ENCODE data around the gene CFAP65. TPM values are rescaled to one million over a fixed set of nuclear protein-coding genes. Genes with fewer than 3 reads are reported as not detected.

Gene CFAP65
- total RNA-seq, 8 experiments from 2014 or later = 0.46 to 6.3 (median 0.66) TPM

DNA sequence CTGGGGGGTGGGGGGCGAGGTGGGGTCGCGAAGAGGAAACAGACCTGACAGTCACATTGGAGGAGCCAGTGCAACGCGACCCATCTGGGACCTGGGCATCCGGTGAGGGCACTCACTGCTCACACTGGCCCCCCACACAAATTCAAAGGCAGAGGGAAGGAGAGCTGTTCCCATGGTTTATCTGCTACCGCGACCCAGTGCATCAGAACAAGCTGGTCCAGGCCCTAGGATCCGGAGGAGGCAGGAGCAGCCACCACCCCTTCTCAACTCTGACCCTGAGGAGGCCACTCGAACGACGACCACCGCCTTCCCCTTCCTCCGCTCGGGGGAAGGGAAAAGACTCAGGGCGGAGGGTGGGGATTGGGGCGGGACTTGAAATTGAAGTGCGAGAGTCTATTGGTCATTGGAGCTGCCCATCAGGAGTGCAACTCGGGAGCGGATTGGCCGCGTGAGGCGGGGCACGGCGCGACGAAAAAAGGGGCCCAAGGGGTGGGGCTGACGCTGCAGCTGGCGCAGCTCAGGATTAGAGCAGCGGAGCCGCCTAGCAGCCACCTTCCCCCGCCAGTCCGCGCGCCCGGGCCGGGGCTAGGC is 82.1 kb downstream of the CFAP65 start, which contains the start of gene CDK5R2:
CDK5R2 (plus strand) TSS at position 526 of the 591 bp plus-strand sequence. CDS start 155 bp downstream, outside the sequence.
- Histone ChIP-seq H3K4me3 (peak within 1 kb of the TSS; percentile 56 to 77 (median 68)), H3K27ac (peak within 1 kb of the TSS; percentile 19 to 55), H3K4me1 (replicated peaks in 1 of 2) (peaks cover 15 to 18% of the 10 kb centered on the region in 2 donors)
- peak; percentile 65 to 97 (median 79) for ATAC-seq (replicated peaks in 6 of 8)
- in situ Hi-C loops (cut with MboI; ENCODE audit: low pct_unique_long_range_greater_than_20kb in 2 of 9, low sequenced_read_pairs in 9 of 9, unreplicated experiment in 9 of 9) = no loop called here
- WGBS, 10 experiments = 0 to 16% (median 0%) methylated on average over 1 to 7 of the region's 37 CpGs; no CpG with 5 or more reads in 6 of the 10 experiments

DNA sequence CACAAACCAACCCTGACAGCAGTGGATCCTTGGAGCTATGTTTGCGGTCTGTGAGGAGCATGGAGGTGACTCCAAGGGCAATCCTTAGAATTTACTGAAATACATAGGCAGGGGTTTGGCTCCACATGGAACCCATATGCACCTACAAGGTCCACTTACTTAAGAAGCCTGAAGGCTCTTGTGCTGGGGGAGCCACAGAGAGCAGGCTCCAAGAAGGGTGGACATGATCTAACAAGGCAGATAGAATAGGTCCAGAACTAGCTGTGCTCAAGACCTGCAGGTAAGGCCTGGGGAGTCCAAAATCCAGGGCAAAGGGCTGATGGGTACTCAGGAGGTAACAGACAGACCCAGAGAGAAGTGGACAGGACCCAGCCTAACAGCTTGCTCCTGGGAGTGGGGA is 83.0 kb downstream of the CFAP65 start:
- no peak overlapping the region for H3K4me3 ChIP-seq
- in situ Hi-C loops (cut with MboI; ENCODE audit: low pct_unique_long_range_greater_than_20kb in 2 of 9, low sequenced_read_pairs in 9 of 9, unreplicated experiment in 9 of 9) = no loop called here

DNA sequence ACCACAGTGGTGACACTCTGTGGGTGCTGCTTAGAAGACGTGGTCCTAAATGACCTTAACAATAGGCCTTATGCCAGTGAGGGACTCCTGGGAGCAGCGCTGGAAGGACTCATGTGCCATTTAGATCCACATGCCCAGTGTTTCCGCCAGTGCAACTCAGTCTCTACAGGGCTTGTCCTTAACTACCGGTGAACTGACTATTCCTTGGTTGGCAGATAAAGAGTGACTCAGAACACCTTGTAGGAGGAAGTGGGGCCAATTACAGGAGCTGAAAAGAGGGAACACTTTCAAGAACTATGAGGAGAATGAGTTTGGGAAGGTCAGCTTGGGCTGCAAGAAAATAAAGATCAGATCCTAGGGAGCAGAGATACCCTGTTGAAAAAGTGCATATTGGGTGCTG is 83.6 kb downstream of the CFAP65 start:
- no peak overlapping the region for H3K4me3 ChIP-seq
- in situ Hi-C loops (cut with MboI; ENCODE audit: low pct_unique_long_range_greater_than_20kb in 2 of 9, low sequenced_read_pairs in 9 of 9, unreplicated experiment in 9 of 9) = no loop called here
- H3K27ac ChIP-seq = no peak overlapping the region
- ATAC-seq (replicated peaks in 6 of 8) = no peak
- 19 to 100% (median 58%) methylated on average over 1 to 4 of the region's 4 CpGs; no CpG with 5 or more reads in 4 of the 10 experiments for WGBS, 10 experiments
- H3K4me1 ChIP-seq (replicated peaks in 1 of 2) = peaks cover 6 to 7% of the 10 kb centered on the region in 2 donors

More for the DNA sequence above, 83.0 kb downstream of the CFAP65 start:
- ATAC-seq (replicated peaks in 6 of 8) = no peak
- WGBS, 10 experiments = 67 to 100% methylated on average over 1 of the region's 1 CpG; no CpG with 5 or more reads in 8 of the 10 experiments
- Histone ChIP-seq H3K27ac (no peak overlapping the region), H3K4me1 (replicated peaks in 1 of 2) (peaks cover 6 to 9% of the 10 kb centered on the region in 2 donors)

DNA sequence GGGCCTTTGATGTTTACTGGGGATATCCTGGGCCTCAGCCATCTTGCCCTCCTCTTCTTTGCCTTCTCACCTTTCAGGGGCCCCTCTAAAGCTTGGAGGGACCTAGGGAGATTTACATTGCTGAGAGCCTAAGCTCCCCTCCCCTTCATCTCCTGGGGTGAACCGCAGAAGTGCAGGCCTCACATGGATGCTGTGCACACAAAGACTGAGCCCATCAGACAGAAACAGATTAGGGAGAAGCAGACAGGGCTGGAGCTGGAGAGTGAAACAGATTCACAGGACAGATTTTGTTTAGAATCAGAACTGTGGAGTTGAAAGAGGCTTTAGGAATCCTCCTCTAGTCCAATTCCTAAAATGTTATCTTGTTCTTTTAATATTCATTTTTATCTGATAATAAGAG is 85.3 kb downstream of the CFAP65 start:
- 0 to 57% (median 20%) methylated on average over 1 of the region's 1 CpG; no CpG with 5 or more reads in 5 of the 10 experiments for WGBS, 10 experiments
- Histone ChIP-seq H3K4me3 (no peak overlapping the region), H3K4me1 (replicated peaks in 1 of 2) (peaks cover 2 to 3% of the 10 kb centered on the region in 2 donors), H3K27ac (no peak overlapping the region)
- in situ Hi-C loops (cut with MboI; ENCODE audit: low pct_unique_long_range_greater_than_20kb in 2 of 9, low sequenced_read_pairs in 9 of 9, unreplicated experiment in 9 of 9) = no loop called here
- ATAC-seq (replicated peaks in 6 of 8) = no peak

DNA sequence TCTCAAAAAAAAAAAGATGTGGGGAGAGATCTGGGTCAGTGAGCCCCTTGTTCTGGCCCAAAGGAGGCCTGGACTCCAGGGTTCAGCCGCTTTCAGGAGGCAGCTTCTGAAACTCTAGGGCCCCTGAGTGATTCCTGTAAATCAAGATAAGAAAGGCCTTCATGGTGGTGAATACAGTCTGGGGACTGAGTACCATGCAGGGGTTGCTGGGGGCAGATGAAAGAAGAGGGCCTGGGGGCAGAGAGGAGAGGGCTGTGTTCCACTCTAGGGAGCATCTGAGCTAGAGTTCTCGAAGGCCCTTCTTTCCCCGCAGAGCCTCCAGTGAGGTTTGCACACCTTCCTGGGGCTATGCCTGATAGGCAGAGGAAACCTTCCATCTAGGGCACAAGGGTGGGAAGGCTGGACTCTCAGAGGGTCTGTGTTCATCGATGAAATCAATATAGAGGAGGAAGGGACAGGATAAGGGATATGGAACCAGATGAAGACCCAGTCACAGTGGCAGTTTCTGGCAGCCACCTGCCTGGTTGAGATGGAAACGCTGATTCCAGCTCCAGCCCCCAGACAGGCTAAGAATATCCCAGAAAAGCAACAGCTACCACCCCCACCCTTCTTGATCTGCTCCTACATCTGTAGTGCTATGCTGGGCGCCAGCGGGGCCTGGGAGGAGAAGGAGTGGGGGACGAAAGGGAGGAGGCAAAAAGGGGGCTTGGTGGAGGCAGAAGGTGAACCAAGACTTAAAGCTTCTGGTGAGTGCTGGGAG is 86.6 kb downstream of the CFAP65 start:
- 0 to 71% (median 25%) methylated on average over 1 to 6 of the region's 8 CpGs; no CpG with 5 or more reads in 4 of the 10 experiments for WGBS, 10 experiments
- Histone ChIP-seq H3K4me1 (replicated peaks in 1 of 2) (peaks cover 2 to 3% of the 10 kb centered on the region in 2 donors), H3K27ac (no peak overlapping the region), H3K4me3 (no peak overlapping the region)
- in situ Hi-C loops (cut with MboI; ENCODE audit: low pct_unique_long_range_greater_than_20kb in 2 of 9, low sequenced_read_pairs in 9 of 9, unreplicated experiment in 9 of 9) = no loop called here
- ATAC-seq (replicated peaks in 6 of 8) = no peak

DNA sequence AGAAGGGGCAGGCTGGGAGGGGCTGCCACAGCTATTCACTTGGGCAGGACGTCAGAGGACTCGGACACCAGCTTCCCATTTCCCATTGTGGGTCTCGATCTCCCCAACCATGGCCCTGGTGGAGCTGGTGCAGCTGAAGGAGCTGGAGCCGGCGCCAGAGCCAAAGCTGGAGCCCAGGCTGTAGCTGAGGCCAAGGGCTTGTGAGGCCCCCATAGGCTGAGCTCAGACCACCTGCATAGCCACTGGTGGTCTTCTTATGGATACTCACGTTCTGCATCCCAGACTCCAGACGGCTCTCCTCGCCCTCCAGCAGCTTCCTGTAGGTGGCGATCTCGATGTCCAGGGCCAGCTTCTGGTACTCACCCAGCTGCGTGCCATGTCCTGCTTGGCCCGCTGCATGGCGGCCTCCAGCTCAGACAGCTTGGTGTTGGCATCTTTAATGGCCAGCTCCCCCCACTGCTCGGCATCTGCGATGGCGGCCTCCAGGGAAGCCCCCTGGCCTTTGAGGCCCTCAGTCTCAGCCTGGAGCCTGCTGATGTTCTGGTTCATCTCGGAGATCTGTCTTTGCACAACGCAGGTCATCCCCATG is 87.9 kb downstream of the CFAP65 start:
- Histone ChIP-seq H3K4me3 (no peak overlapping the region), H3K27ac (no peak overlapping the region), H3K4me1 (replicated peaks in 1 of 2) (no peaks in the 10 kb centered on the region)
- WGBS, 10 experiments = 20 to 83% (median 59%) methylated on average over 2 to 8 of the region's 18 CpGs; no CpG with 5 or more reads in 3 of the 10 experiments
- peak in 1 of 8 experiments; percentile 18 for ATAC-seq (replicated peaks in 6 of 8)
- in situ Hi-C loops (cut with MboI; ENCODE audit: low pct_unique_long_range_greater_than_20kb in 2 of 9, low sequenced_read_pairs in 9 of 9, unreplicated experiment in 9 of 9) = no loop called here

Other genes with a start within 250 kb of the CFAP65 start
- gene PRKAG3, start 209.7 kb downstream of the CFAP65 start, total RNA-seq = 1 to 10 TPM in 2 of 8 experiments, under 1 TPM in 3, not detected in 3; 0.07 to 5.1 (median 0.56) TPM
- under 1 TPM in 3 of 8 experiments, not detected in 5; 0.14 to 0.93 (median 0.24) TPM for gene WNT6, start 181.7 kb downstream of the CFAP65 start, total RNA-seq
- under 1 TPM in 3 of 8 experiments, not detected in 5; 0.11 to 0.81 (median 0.14) TPM for gene WNT10A, start 160.7 kb downstream of the CFAP65 start, total RNA-seq
- gene CDK5R2, start 81.8 kb downstream of the CFAP65 start, total RNA-seq = 1 to 10 TPM in 5 of 8 experiments, under 1 TPM in 3; 0.13 to 4.6 (median 1.5) TPM
- gene FEV, start 56.3 kb downstream of the CFAP65 start, total RNA-seq = 1 to 10 TPM in 1 of 8 experiments, under 1 TPM in 3, not detected in 4; 0.08 to 4.6 (median 0.65) TPM
- gene CRYBA2, start 48.1 kb downstream of the CFAP65 start, total RNA-seq = 10 to 100 TPM in 1 of 8 experiments, under 1 TPM in 2, not detected in 5; 0.81 to 11.2 (median 0.87) TPM
- gene IHH, start 19.4 kb upstream of the CFAP65 start, total RNA-seq = under 1 TPM in 5 of 8 experiments, not detected in 3; 0.08 to 0.57 (median 0.46) TPM
- 10 to 100 TPM in 6 of 8 experiments, 1 to 10 TPM in 2; 7.3 to 55.7 (median 15.5) TPM for gene NHEJ1, start 119.3 kb upstream of the CFAP65 start, total RNA-seq
- 1 to 10 TPM in 3 of 8 experiments, under 1 TPM in 5; 0.13 to 3.4 (median 0.54) TPM for gene SLC23A3, start 128.5 kb upstream of the CFAP65 start, total RNA-seq
- gene CNPPD1, start 135.4 kb upstream of the CFAP65 start, total RNA-seq = 10 to 100 TPM; 18.2 to 44.9 (median 37.5) TPM
- 100 to 1,000 TPM in 1 of 8 experiments, 10 to 100 TPM in 7; 41.0 to 102 (median 69.0) TPM for gene RETREG2, start 136.8 kb upstream of the CFAP65 start, total RNA-seq
- 10 to 100 TPM; 19.7 to 35.8 (median 25.7) TPM for gene ZFAND2B, start 165.3 kb upstream of the CFAP65 start, total RNA-seq
- gene ABCB6, start 177.4 kb upstream of the CFAP65 start, total RNA-seq = 100 to 1,000 TPM in 1 of 8 experiments, 10 to 100 TPM in 7; 14.2 to 122 (median 34.5) TPM
- 10 to 100 TPM; 21.5 to 50.5 (median 34.4) TPM for gene ATG9A, start 188.1 kb upstream of the CFAP65 start, total RNA-seq
- gene ANKZF1, start 188.3 kb upstream of the CFAP65 start, total RNA-seq = 10 to 100 TPM; 24.3 to 78.1 (median 48.1) TPM
- gene GLB1L, start 203.9 kb upstream of the CFAP65 start, total RNA-seq = 10 to 100 TPM in 1 of 8 experiments, 1 to 10 TPM in 7; 5.6 to 30.7 (median 7.5) TPM
- gene STK16, start 204.0 kb upstream of the CFAP65 start, total RNA-seq = 10 to 100 TPM; 14.6 to 36.9 (median 23.7) TPM
- gene TUBA4B, start 211.7 kb upstream of the CFAP65 start, total RNA-seq = under 1 TPM in 3 of 8 experiments, not detected in 5; 0.13 to 0.28 (median 0.14) TPM
- 10 to 100 TPM in 2 of 8 experiments, 1 to 10 TPM in 6; 2.3 to 23.4 (median 4.7) TPM for gene TUBA4A, start 212.4 kb upstream of the CFAP65 start, total RNA-seq
- 100 to 1,000 TPM in 2 of 8 experiments, 10 to 100 TPM in 6; 25.2 to 131 (median 55.0) TPM for gene DNAJB2, start 237.8 kb upstream of the CFAP65 start, total RNA-seq